SK-N-SH (cell line): ENCODE measurements around the gene AUTS2. TPM values are rescaled to one million over a fixed set of nuclear protein-coding genes. Genes with fewer than 3 reads are reported as not detected.

Experiments used
- CTCF ChIA-PET: fragments of 300-600, 350-600 bp; formaldehyde crosslinking; extraction: SDS; loops from one replicate; lab custom pipeline; 2021; lab: Yijun Ruan, JAX
- POLR2A ChIA-PET: fragments of 350-600 bp; sonication (Branson Sonifier 250); formaldehyde crosslinking; extraction: SDS; loops from one replicate; lab custom pipeline; 2020; ENCODE audit warnings: antibody characterized with exemption, inconsistent platforms; lab: Yijun Ruan, JAX
- DNase-seq: peaks from one replicate; pipeline ENCODE4 v3.0.0; 2012
- H2AFZ ChIP-seq: fragments of 200-600 bp; sonication (generic); 2 replicates; pipeline ENCODE4 v1.8.1; 2016; ENCODE audit warnings: antibody characterized with exemption, mild to moderate bottlenecking, low read depth
- H3F3A ChIP-seq: fragments of 200-600 bp; sonication (generic); replicated peaks from 2 replicates; pipeline ENCODE3; 2016; ENCODE audit warnings: antibody characterized with exemption, mild to moderate bottlenecking; ENCODE audit not compliant: insufficient read depth
- H3K27ac ChIP-seq, 2 experiments: fragments of 200-500 bp in 1 of 2; fragments of 200-600 bp in 1 of 2; sonication (Bioruptor generic) in 1 of 2; sonication (generic), shearing (Covaris generic) in 1 of 2; 2 replicates each; pipeline versions ENCODE4 v1.5.1 to v1.6.1; 2014 to 2016; ENCODE audit warnings: low read depth in 2 of 2, inconsistent platforms in 1 of 2, low read length in 1 of 2, mild to moderate bottlenecking in 1 of 2, mixed read lengths in 1 of 2
- H3K27me3 ChIP-seq: fragments of 200-600 bp; sonication (generic), shearing (Covaris generic); 2 replicates; pipeline ENCODE4 v1.6.1; 2016; ENCODE audit warnings: mixed run types; ENCODE audit not compliant: insufficient read depth
- H3K36me3 ChIP-seq, 2 experiments: fragments of 200-500 bp in 1 of 2; fragments of 200-600 bp in 1 of 2; sonication (Bioruptor generic) in 1 of 2; sonication (generic) in 1 of 2; replicated peaks in 1 of 2; 2 replicates each; pipeline versions ENCODE3 to v1.5.1; 2014 to 2016; ENCODE audit warnings: low read length in 1 of 2, mild to moderate bottlenecking in 1 of 2; ENCODE audit not compliant: insufficient read depth in 2 of 2, control insufficient read depth in 1 of 2
- H3K4me1 ChIP-seq, 2 experiments: fragments of 200-500 bp in 1 of 2; fragments of 200-600 bp in 1 of 2; sonication (Bioruptor generic) in 1 of 2; sonication (generic), shearing (Covaris generic) in 1 of 2; 2 replicates each; pipeline versions ENCODE4 v1.5.1 to v1.6.1; 2014 to 2016; ENCODE audit warnings: low read depth in 1 of 2, low read length in 1 of 2, mixed run types in 1 of 2; ENCODE audit not compliant: insufficient read depth in 2 of 2, control insufficient read depth in 1 of 2
- H3K4me2 ChIP-seq: fragments of 200-600 bp; sonication (generic), shearing (Covaris generic); 2 replicates; pipeline ENCODE4 v1.6.1; 2017; ENCODE audit warnings: mixed run types
- H3K4me3 ChIP-seq, 2 experiments: fragments of 200-500 bp in 1 of 2; fragments of 200-600 bp in 1 of 2; sonication (Bioruptor generic) in 1 of 2; sonication (generic), shearing (Covaris generic) in 1 of 2; 2 replicates each; pipeline versions ENCODE4 v1.5.1 to v1.8.1; 2014 to 2016; ENCODE audit warnings: low read depth in 2 of 2, inconsistent platforms in 1 of 2, low read length in 1 of 2, mild to moderate bottlenecking in 1 of 2, mixed read lengths in 1 of 2, moderate library complexity in 1 of 2
- H3K79me2 ChIP-seq: fragments of 200-600 bp; sonication (generic); 2 replicates; pipeline ENCODE4 v1.8.1; 2017; ENCODE audit warnings: mild to moderate bottlenecking; ENCODE audit not compliant: insufficient read depth
- H3K9ac ChIP-seq: fragments of 200-600 bp; sonication (generic); 2 replicates; pipeline ENCODE4 v1.6.1; 2017; ENCODE audit warnings: mixed run types
- H3K9me2 ChIP-seq: fragments of 200-600 bp; sonication (generic); 2 replicates; pipeline ENCODE4 v1.6.1; 2017; ENCODE audit warnings: mixed run types
- H3K9me3 ChIP-seq: fragments of 200-600 bp; sonication (generic); 2 replicates; pipeline ENCODE4 v1.6.1; 2017; ENCODE audit warnings: mixed run types, mild to moderate bottlenecking, moderate library complexity
- H4K20me1 ChIP-seq: fragments of 200-600 bp; sonication (generic); 2 replicates; pipeline ENCODE4 v1.6.1; 2017; ENCODE audit warnings: mild to moderate bottlenecking, mixed run types; ENCODE audit not compliant: insufficient read depth
- CTCF ChIP-seq: fragments of 200-600 bp; sonication (generic); IDR thresholded peaks from 2 replicates; pipeline ENCODE4 v1.6.1; 2017; ENCODE audit warnings: antibody characterized with exemption, mild to moderate bottlenecking, moderate library complexity
- FOSL2 ChIP-seq: IDR thresholded peaks from 2 replicates; pipeline ENCODE4 v1.4.0; 2012; ENCODE audit warnings: low read depth, mild to moderate bottlenecking, moderate library complexity, borderline replicate concordance
- FOXJ3 ChIP-seq: sonication (generic); formaldehyde crosslinking; IDR thresholded peaks from 2 replicates; pipeline ENCODE4 v1.5.1; 2020; ENCODE audit warnings: mild to moderate bottlenecking, missing genetic modification reagents
- GATA2 ChIP-seq: sonication (generic); formaldehyde crosslinking; IDR thresholded peaks from 2 replicates; pipeline ENCODE4 v1.5.0; 2020; ENCODE audit warnings: mild to moderate bottlenecking, missing genetic modification reagents
- JUND ChIP-seq: IDR thresholded peaks from 2 replicates; pipeline ENCODE4 v1.4.0; 2012
- MAX ChIP-seq: IDR thresholded peaks from 2 replicates; pipeline ENCODE4 v1.4.0; 2012; ENCODE audit warnings: low read depth
- NRF1 ChIP-seq: IDR thresholded peaks from 2 replicates; pipeline ENCODE4 v1.6.1; 2012; ENCODE audit warnings: low read depth, mild to moderate bottlenecking, low read length
- POLR2AphosphoS5 ChIP-seq: IDR thresholded peaks from 2 replicates; pipeline ENCODE4 v1.6.1; 2012; ENCODE audit warnings: low read depth, low read length
- RAD21 ChIP-seq: IDR thresholded peaks from 2 replicates; pipeline ENCODE4 v1.6.1; 2012; ENCODE audit warnings: mild to moderate bottlenecking, low read length
- RCOR1 ChIP-seq: fragments of 150-350 bp; IDR thresholded peaks from 2 replicates; pipeline ENCODE4 v1.6.1; 2017; ENCODE audit warnings: antibody characterized with exemption, low read length
- RFX5 ChIP-seq: IDR thresholded peaks from 2 replicates; pipeline ENCODE4 v1.6.1; 2012; ENCODE audit warnings: mild to moderate bottlenecking, improper control_type of control experiment, low read length
- TCF12 ChIP-seq: IDR thresholded peaks from 2 replicates; pipeline ENCODE4 v1.4.0; 2012
- YY1 ChIP-seq: IDR thresholded peaks from 2 replicates; pipeline ENCODE4 v1.4.0; 2012; ENCODE audit warnings: low read depth, mild to moderate bottlenecking
- ZBTB33 ChIP-seq: IDR thresholded peaks from 2 replicates; pipeline ENCODE4 v1.4.0; 2012; ENCODE audit warnings: low read depth, borderline replicate concordance
- WGBS: methylation state at CpG from one replicate; pipeline ENCODE4 v1.1.6; 2017; ENCODE audit warnings: low lambda C conversion rate; 5-methylcytosine and 5-hydroxymethylcytosine counted together
- polyA plus RNA-seq, 3 experiments: library from polyadenylated mRNA; depleted of rRNA; stranded (reverse); fragments of >200 nt; gene quantifications; 2 replicates each; pipeline ENCODE4 v1.2.3, GENCODE V29; 2012

Gene AUTS2
- polyA plus RNA-seq, 1 of the 3 experiments (the other 2 are of a cell fraction): 15.6 TPM

GRCh38 chr7:70637726-70638125 is 1039.5 kb downstream of the AUTS2 start (continued):
- TF ChIP-seq GATA2 (CRISPR knock-in tag): no peak

- H3K4me2 ChIP-seq: no peak overlapping the region
- H3K27ac ChIP-seq: no peak overlapping the region
- H3K79me2 ChIP-seq: no peaks in the 10 kb centered on the region
- peaks cover 7 to 13% of the 10 kb centered on the region in 2 experiments; a peak in 2 of 4 replicates for H3K4me1 ChIP-seq
- no peaks in the 10 kb centered on the region for H3K36me3 ChIP-seq
- ChIA-PET CTCF (interaction anchor here (1.2 kb wide), 1 partner anchor 60 kb away, joined by 3 read pairs; no protein-coding TSS in a partner anchor), POLR2A (no interaction called here)
- H2AFZ ChIP-seq: no peak overlapping the region
- no peaks in the 10 kb centered on the region for H3K9me2 ChIP-seq
- H3K27me3 ChIP-seq: no peaks in the 10 kb centered on the region
- no peaks in the 10 kb centered on the region for H3F3A ChIP-seq
- H3K9ac ChIP-seq: no peak overlapping the region
- 86% methylated on average over 17 of the region's 17 CpGs for WGBS
- no peak overlapping the region for H3K4me3 ChIP-seq
- TF ChIP-seq YY1 (no peak), POLR2AphosphoS5 (no peak)
- no peaks in the 10 kb centered on the region for H4K20me1 ChIP-seq
- no peaks in the 10 kb centered on the region for H3K9me3 ChIP-seq
- DNase-seq: no peak
Observed at GRCh38 chr7:70638158-70639107, 1040.2 kb downstream of the AUTS2 start.

- TF ChIP-seq FOXJ3 (CRISPR knock-in tag) (no peak), TCF12 (no peak), JUND (peak; percentile 45; the same call in 1 of the 2 replicates), RCOR1 (no peak)
- H3F3A ChIP-seq: no peaks in the 10 kb centered on the region
- H3K4me2 ChIP-seq: no peak overlapping the region
- H2AFZ ChIP-seq: no peak overlapping the region
- no peaks in the 10 kb centered on the region for H3K79me2 ChIP-seq
- ChIA-PET CTCF (interaction anchor here (1.0 kb wide), 1 partner anchor 11 kb away, joined by 3 read pairs; no protein-coding TSS in a partner anchor), POLR2A (no interaction called here)
- no peaks in the 10 kb centered on the region for H3K27me3 ChIP-seq
- H3K9me3 ChIP-seq: no peaks in the 10 kb centered on the region
- H4K20me1 ChIP-seq: no peaks in the 10 kb centered on the region
- H3K36me3 ChIP-seq: no peaks in the 10 kb centered on the region
- peaks cover 4 to 9% of the 10 kb centered on the region in 2 experiments; a peak in 3 of 4 replicates for H3K4me1 ChIP-seq
- H3K4me3 ChIP-seq: no peak overlapping the region
- 90% methylated on average over 5 of the region's 5 CpGs for WGBS
- peak overlapping the region in 1 of 2 experiments; percentile 37; a peak in 2 of 4 replicates for H3K27ac ChIP-seq
- no peak for DNase-seq
- H3K9me2 ChIP-seq: no peaks in the 10 kb centered on the region
- no peak overlapping the region for H3K9ac ChIP-seq
Observed at GRCh38 chr7:70640266-70640833, 1042.1 kb downstream of the AUTS2 start.

GRCh38 chr7:70641882-70642281 is 1043.6 kb downstream of the AUTS2 start:
- no peaks in the 10 kb centered on the region for H3K9me2 ChIP-seq
- WGBS: 85% methylated on average over 2 of the region's 2 CpGs
- no peaks in the 10 kb centered on the region for H4K20me1 ChIP-seq
- H3K4me2 ChIP-seq: no peak overlapping the region
- H3K9ac ChIP-seq: no peak overlapping the region
- CTCF ChIA-PET: interaction anchor here (0.6 to 1.4 kb wide), 2 partner anchors 24 to 56 kb away, joined by 3 to 4 read pairs; no protein-coding TSS in a partner anchor
- no peaks in the 10 kb centered on the region for H3K9me3 ChIP-seq
- H2AFZ ChIP-seq: no peak overlapping the region
- H3K4me1 ChIP-seq: peaks cover 4 to 24% of the 10 kb centered on the region in 2 experiments; a peak in 3 of 4 replicates
- POLR2A ChIA-PET: no interaction called here
- no peaks in the 10 kb centered on the region for H3K27me3 ChIP-seq
- DNase-seq: no peak
- no peaks in the 10 kb centered on the region for H3K36me3 ChIP-seq
- no peak overlapping the region for H3K4me3 ChIP-seq
- no peak overlapping the region for H3K27ac ChIP-seq
- H3K79me2 ChIP-seq: no peaks in the 10 kb centered on the region
- H3F3A ChIP-seq: no peaks in the 10 kb centered on the region
- TF ChIP-seq FOSL2 (no peak), CTCF (no peak), NRF1 (no peak), RFX5 (no peak), TCF12 (no peak), YY1 (no peak), MAX (no peak), ZBTB33 (no peak), GATA2 (CRISPR knock-in tag) (no peak), FOXJ3 (CRISPR knock-in tag) (no peak), RAD21 (no peak)
